ENCODE data around the gene PBX1. TPM values are rescaled to one million over a fixed set of nuclear protein-coding genes. Genes with fewer than 3 reads are reported as not detected.
A peak's percentile ranks its signal among the peaks of the same experiment; 100 is the strongest.

Gene PBX1
- total RNA-seq, 1 donor from 2014 or later: 257 TPM

DNA sequence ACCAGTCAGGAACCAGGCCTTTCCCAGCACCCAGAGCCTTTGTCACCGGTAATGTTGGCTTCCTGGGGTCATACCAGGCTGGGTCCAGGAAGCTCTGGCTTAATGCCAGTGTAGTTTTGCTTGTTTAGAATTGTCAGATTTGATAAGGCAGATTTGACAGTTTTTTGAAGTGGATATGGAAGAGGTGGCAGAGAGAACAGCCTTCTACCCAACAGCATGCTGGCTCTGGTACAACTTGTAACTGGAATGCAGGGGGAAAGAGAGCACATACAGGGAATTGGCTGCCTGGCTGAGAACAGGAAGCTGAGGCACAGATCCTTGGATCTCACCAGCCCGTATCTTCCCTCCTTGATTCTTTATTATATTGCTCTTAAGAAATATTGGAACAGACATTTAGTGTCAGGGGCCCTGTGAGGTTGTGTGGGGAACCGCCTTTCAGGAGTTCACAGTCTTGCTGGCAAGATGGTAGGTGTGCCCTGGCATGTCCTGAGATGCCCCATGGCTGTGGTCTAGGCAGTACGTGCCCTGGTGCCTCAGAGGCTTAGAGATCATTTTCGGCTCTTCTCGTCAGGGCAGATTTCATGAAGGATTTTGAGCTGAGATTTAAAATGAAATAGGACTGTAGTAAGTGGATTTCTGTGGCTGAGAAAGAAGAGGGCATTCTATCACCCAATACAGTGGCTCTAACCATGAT lies 227.0 kb downstream of the PBX1 start:
- TF ChIP-seq, protein P1, sequence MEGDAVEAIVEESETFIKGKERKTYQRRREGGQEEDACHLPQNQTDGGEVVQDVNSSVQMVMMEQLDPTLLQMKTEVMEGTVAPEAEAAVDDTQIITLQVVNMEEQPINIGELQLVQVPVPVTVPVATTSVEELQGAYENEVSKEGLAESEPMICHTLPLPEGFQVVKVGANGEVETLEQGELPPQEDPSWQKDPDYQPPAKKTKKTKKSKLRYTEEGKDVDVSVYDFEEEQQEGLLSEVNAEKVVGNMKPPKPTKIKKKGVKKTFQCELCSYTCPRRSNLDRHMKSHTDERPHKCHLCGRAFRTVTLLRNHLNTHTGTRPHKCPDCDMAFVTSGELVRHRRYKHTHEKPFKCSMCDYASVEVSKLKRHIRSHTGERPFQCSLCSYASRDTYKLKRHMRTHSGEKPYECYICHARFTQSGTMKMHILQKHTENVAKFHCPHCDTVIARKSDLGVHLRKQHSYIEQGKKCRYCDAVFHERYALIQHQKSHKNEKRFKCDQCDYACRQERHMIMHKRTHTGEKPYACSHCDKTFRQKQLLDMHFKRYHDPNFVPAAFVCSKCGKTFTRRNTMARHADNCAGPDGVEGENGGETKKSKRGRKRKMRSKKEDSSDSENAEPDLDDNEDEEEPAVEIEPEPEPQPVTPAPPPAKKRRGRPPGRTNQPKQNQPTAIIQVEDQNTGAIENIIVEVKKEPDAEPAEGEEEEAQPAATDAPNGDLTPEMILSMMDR (conservative IDR thresholded peaks at IDR 0.05): no peak
- DNase-seq (ENCODE audit: extremely low spot score, unreplicated experiment): no peak
- Mint-ChIP-seq H3K27ac (peak overlapping the region; percentile 97), H3K36me3 (peaks cover 38% of the 10 kb centered on the region), H3K27me3 (no peaks in the 10 kb centered on the region), H3K4me1 (ENCODE audit: unreplicated experiment) (peaks cover 75% of the 10 kb centered on the region), H3K4me3 (peak overlapping the region; percentile 76), H3K9me3 (no peaks in the 10 kb centered on the region)

DNA sequence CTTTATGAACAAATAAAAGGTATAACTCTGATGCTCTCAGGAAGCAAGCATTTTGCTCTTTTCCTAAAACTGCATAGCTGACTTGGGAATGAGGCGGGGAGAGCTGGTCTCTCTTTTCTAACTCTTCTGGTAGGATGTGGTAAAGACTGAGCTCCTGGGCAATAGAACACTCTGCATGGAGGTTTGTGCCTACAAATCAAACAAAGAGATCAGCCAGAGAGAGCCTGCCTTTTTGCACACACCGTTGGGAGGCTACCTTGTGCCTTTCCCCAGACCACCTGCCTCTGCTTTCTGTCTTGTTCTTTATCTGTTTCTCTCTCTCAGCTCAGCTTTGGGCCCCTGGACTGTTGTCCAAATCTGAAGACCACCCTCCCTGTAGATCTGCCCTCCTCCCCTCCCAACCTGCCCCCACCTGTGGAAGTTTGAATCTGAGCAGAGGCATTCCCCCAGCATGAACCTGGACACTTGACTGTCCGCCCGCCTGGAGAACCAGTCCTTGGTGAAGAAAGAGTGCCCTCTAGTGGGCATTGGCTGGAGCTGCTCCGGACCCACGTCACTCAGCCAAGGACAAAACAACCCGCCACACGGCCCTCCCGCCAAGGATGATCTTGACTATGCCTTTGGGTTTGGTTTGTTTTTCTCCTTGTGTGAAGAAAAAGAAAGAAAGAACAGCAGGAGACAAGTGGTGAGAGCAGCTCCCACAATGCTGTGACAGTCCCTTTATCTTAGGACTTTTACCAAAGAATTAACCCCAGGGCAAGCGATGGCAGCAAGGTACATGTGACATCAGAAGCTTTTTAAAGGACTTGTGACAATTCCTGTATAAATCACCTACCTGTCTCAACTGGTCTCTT lies 228.2 kb downstream of the PBX1 start:
- peak; percentile 86 for DNase-seq (ENCODE audit: extremely low spot score, unreplicated experiment)
- H3K4me1 Mint-ChIP-seq (ENCODE audit: unreplicated experiment): peaks cover 74% of the 10 kb centered on the region
- peak overlapping the region; percentile 76 for H3K4me3 Mint-ChIP-seq
- H3K9me3 Mint-ChIP-seq: peaks cover 2% of the 10 kb centered on the region
- TF ChIP-seq, protein P1 (conservative IDR thresholded peaks at IDR 0.05): peak; percentile 91
- no peaks in the 10 kb centered on the region for H3K27me3 Mint-ChIP-seq
- H3K36me3 Mint-ChIP-seq: peaks cover 46% of the 10 kb centered on the region
- H3K27ac Mint-ChIP-seq: peak overlapping the region; percentile 97

DNA sequence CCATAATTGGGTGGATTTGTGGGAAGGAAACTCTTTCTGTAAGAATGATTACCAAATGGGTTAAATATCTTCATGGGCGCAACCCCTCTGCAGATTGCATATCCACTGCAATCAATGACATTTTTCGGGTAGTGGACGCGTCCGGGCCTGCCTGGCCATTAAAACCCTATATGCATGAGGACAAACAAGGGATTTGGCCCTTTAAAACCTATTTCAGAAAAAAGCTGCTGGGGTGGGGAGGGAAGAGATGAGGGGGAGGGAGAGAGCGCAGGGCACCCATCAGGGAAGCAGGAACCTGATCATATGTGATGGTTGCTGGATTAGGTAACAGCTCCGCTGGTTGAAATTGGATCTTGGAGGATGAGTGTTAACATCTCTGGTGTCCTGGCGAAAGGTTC lies 228.8 kb downstream of the PBX1 start:
- H3K4me1 Mint-ChIP-seq (ENCODE audit: unreplicated experiment): peaks cover 72% of the 10 kb centered on the region
- H3K4me3 Mint-ChIP-seq: peak overlapping the region; percentile 76
- H3K36me3 Mint-ChIP-seq: peaks cover 44% of the 10 kb centered on the region
- no peaks in the 10 kb centered on the region for H3K27me3 Mint-ChIP-seq
- DNase-seq (ENCODE audit: extremely low spot score, unreplicated experiment): no peak
- H3K9me3 Mint-ChIP-seq: peaks cover 4% of the 10 kb centered on the region
- peak overlapping the region; percentile 97 for H3K27ac Mint-ChIP-seq
- TF ChIP-seq, protein P1 (conservative IDR thresholded peaks at IDR 0.05): no peak

DNA sequence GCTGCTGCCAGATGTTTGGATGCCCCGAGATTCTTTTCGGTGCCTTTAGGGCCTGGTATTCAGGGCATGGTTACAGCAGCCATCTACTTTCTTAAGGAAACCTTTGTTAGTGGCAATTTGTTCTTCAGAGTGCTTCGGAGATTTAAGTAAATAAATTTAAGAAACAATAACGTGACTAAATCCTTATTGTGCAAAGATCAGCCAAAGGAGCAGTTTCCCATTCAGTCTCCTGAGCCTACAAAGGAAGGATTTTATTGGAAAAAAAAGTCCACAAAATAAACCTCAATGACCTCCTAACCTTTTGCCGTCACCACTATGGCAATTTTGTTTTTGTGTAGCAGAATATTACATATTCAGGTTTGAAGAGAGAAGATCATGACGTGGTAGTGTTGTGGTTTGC lies 231.1 kb downstream of the PBX1 start:
- Mint-ChIP-seq H3K9me3 (peaks cover 4% of the 10 kb centered on the region), H3K4me3 (no peak overlapping the region), H3K4me1 (ENCODE audit: unreplicated experiment) (peaks cover 70% of the 10 kb centered on the region), H3K27me3 (no peaks in the 10 kb centered on the region), H3K36me3 (peaks cover 47% of the 10 kb centered on the region), H3K27ac (no peak overlapping the region)
- no peak for DNase-seq (ENCODE audit: extremely low spot score, unreplicated experiment)
- TF ChIP-seq, protein P1 (conservative IDR thresholded peaks at IDR 0.05): no peak

DNA sequence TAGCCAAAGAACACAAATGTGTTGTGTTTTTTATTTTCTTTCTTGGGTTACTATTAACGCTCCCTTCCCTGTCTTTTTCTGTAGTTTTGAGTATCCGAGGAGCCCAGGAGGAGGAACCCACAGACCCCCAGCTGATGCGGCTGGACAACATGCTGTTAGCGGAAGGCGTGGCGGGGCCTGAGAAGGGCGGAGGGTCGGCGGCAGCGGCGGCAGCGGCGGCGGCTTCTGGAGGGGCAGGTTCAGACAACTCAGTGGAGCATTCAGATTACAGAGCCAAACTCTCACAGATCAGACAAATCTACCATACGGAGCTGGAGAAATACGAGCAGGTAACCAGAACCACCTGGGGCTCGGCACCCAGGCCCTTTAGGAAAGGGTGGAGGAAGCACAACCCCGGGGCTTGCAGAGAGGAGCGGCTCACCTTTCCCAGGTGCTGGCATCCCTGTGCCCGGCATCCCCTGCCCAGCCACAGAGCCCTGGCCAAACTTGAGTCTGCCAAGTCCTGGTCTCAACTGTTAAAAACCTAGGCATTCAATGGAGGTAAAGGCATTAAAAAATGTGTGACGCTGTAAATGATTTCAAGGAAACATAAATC lies 233.5 kb downstream of the PBX1 start:
- TF ChIP-seq, protein P1 (conservative IDR thresholded peaks at IDR 0.05): no peak
- no peak for DNase-seq (ENCODE audit: extremely low spot score, unreplicated experiment)
- Mint-ChIP-seq H3K4me1 (ENCODE audit: unreplicated experiment) (peaks cover 51% of the 10 kb centered on the region), H3K27ac (peak overlapping the region; percentile 73), H3K9me3 (peaks cover 4% of the 10 kb centered on the region), H3K36me3 (peaks cover 44% of the 10 kb centered on the region), H3K4me3 (no peak overlapping the region), H3K27me3 (no peaks in the 10 kb centered on the region)
